MG63 (cell line): Measurements from ENCODE around the gene TP53TG3. TPM values are rescaled to one million over a fixed set of nuclear protein-coding genes. Genes with fewer than 3 reads are reported as not detected.
"Not testable (repeated sequence)": the region's sequence is repeated elsewhere in the genome, so short reads cannot be mapped to it uniquely, and the experiment has no call there.

Experiments
- DNase-seq: peaks from one replicate; pipeline ENCODE4 v3.0.0-alpha.2; 2020
- H3K27me3 ChIP-seq: fragments of 250-450 bp; sonication (Bioruptor Pico); 2 replicates; pipeline ENCODE4 v1.5.1; 2020; ENCODE audit warnings: mild to moderate bottlenecking, moderate library complexity
- H3K36me3 ChIP-seq: fragments of 250-450 bp; sonication (Bioruptor Pico); 2 replicates; pipeline ENCODE4 v1.5.1; 2020; ENCODE audit warnings: mild to moderate bottlenecking, moderate library complexity
- H3K4me3 ChIP-seq: fragments of 250-450 bp; sonication (Bioruptor Pico); 2 replicates; pipeline ENCODE4 v1.5.1; 2020; ENCODE audit warnings: mild to moderate bottlenecking, moderate library complexity
- H3K9me3 ChIP-seq: fragments of 250-450 bp; sonication (Bioruptor Pico); 2 replicates; pipeline ENCODE4 v1.5.1; 2020; ENCODE audit warnings: mild to moderate bottlenecking, moderate library complexity
- total RNA-seq: library from RNA; depleted of rRNA; stranded (reverse); fragments of >200 nt; shearing (Covaris generic); gene quantifications from 2 replicates; pipeline ENCODE4 v1.2.3, GENCODE V29; 2014; ENCODE audit warnings: low replicate concordance; rRNA removed

Gene TP53TG3
- 1.1 TPM in 1 of 2 replicates, not detected in the other for total RNA-seq

GRCh38 chr16:32676065-32676464, at the start of gene TP53TG3:
Gene TP53TG3 (minus strand): TSS chr16:32676165. CDS start chr16:32676097, 68 bp downstream.
- not testable (repeated sequence) for H3K27me3 ChIP-seq, H3K36me3 ChIP-seq, H3K4me3 ChIP-seq, DNase-seq, H3K9me3 ChIP-seq

GRCh38 chr16:32650876-32651275, 25.1 kb downstream of the TP53TG3 start:
- not testable (repeated sequence) for H3K9me3 ChIP-seq, H3K36me3 ChIP-seq, DNase-seq, H3K4me3 ChIP-seq, H3K27me3 ChIP-seq

GRCh38 chr16:32647562-32647961, 28.4 kb downstream of the TP53TG3 start:
- H3K36me3 ChIP-seq, H3K4me3 ChIP-seq, H3K9me3 ChIP-seq, DNase-seq, H3K27me3 ChIP-seq: not testable (repeated sequence)

- DNase-seq, H3K4me3 ChIP-seq, H3K9me3 ChIP-seq, H3K27me3 ChIP-seq, H3K36me3 ChIP-seq: not testable (repeated sequence)
Measured at GRCh38 chr16:32646780-32647179, 29.2 kb downstream of the TP53TG3 start.

GRCh38 chr16:32646177-32646576, 29.8 kb downstream of the TP53TG3 start:
- H3K36me3 ChIP-seq, H3K27me3 ChIP-seq, H3K4me3 ChIP-seq: not testable (repeated sequence)

GRCh38 chr16:32645278-32645908, 30.6 kb downstream of the TP53TG3 start:
- not testable (repeated sequence) for H3K9me3 ChIP-seq, H3K36me3 ChIP-seq, DNase-seq, H3K27me3 ChIP-seq, H3K4me3 ChIP-seq

More at GRCh38 chr16:32646177-32646576, 29.8 kb downstream of the TP53TG3 start:
- H3K9me3 ChIP-seq, DNase-seq: not testable (repeated sequence)

GRCh38 chr16:32644715-32645114, 31.2 kb downstream of the TP53TG3 start:
- DNase-seq, H3K27me3 ChIP-seq, H3K9me3 ChIP-seq, H3K4me3 ChIP-seq, H3K36me3 ChIP-seq: not testable (repeated sequence)

- not testable (repeated sequence) for H3K36me3 ChIP-seq, DNase-seq, H3K4me3 ChIP-seq, H3K27me3 ChIP-seq, H3K9me3 ChIP-seq
Measured at GRCh38 chr16:32637614-32638013, 38.4 kb downstream of the TP53TG3 start.

- H3K27me3 ChIP-seq, DNase-seq, H3K36me3 ChIP-seq, H3K9me3 ChIP-seq, H3K4me3 ChIP-seq: not testable (repeated sequence)
Measured at GRCh38 chr16:32632096-32632495, 43.9 kb downstream of the TP53TG3 start.
